ENCODE measurements around the gene BLTP2. TPM values are rescaled to one million over a fixed set of nuclear protein-coding genes. Genes with fewer than 3 reads are reported as not detected.

BLTP2 gene
- polyA plus RNA-seq, 1 of the 3 experiments (the other 2 are of a cell fraction): 46.4 TPM

DNA sequence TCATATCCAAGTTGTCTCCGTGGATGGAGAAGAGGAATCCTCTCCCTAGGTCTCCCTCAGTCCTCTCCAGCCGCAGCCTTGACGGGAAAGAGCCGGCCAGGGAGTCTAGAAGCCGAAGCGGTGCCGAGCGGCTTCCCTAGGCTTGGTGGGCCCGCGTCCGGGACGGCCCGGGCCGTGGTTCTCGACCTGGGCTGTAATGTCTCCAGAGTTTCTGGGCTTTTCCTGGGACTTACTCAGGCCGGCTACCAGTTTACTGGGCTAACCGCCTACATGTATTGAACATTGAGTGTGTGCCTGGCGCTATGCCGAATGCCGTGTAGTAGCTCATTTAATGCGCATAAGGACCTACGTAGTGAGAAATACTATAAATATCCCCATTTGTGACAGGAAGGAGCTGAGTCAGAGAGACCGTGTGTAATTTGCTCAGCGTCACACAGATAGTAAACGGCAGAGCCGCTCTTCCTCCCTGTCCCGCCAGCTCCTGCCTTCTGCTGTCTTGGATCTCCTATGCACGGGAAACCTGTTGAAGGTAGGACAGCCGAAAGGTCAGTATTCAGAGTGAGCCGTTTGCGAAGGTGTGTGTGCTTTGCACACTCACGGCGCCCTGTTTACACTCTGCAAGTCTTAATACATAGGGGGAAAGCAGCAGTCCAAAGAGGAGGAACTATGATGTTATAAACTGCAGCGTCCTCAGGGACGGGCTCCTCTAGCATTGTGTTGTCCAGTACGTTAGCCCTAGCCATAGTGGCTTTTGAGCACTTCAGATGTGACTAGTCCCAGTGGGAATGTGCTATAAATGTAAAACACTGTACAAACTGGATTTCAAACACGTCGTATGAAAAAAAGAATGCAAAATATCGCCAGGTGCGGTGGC is 45.4 kb downstream of the BLTP2 start:
- Histone ChIP-seq H3K27me3 (ENCODE audit: insufficient read depth) (no peaks in the 10 kb centered on the region), H3K27ac (ENCODE audit: low read depth in 2 of 2, low read length in 1 of 2) (peak overlapping the region; percentile 75 to 94), H3K79me2 (ENCODE audit: insufficient read depth) (peaks cover 40% of the 10 kb centered on the region), H3K9ac (peak overlapping the region; percentile 87), H4K20me1 (ENCODE audit: insufficient read depth) (no peaks in the 10 kb centered on the region), H3K4me1 (ENCODE audit: control insufficient read depth in 1 of 2, insufficient read depth in 2 of 2, low read depth in 1 of 2, low read length in 1 of 2) (peaks cover 6 to 9% of the 10 kb centered on the region in 2 experiments; a peak in 1 of 4 replicates), H3K36me3 (replicated peaks in 1 of 2; ENCODE audit: control insufficient read depth in 1 of 2, insufficient read depth in 2 of 2, low read length in 1 of 2) (peaks cover 0 to 3% of the 10 kb centered on the region in 2 experiments), H3K4me2 (peak overlapping the region; percentile 93), H3K4me3 (ENCODE audit: low read depth in 2 of 2, low read length in 1 of 2) (peak overlapping the region; percentile 65 to 83), H3K9me3 (no peaks in the 10 kb centered on the region), H3K9me2 (no peaks in the 10 kb centered on the region), H2AFZ (ENCODE audit: low read depth) (peak overlapping the region; percentile 81), H3F3A (replicated peaks; ENCODE audit: insufficient read depth) (peaks cover 25% of the 10 kb centered on the region)
- DNase-seq: peak; percentile 40
- TF ChIP-seq FOSL2 (IDR thresholded peaks at IDR 0.05; ENCODE audit: borderline replicate concordance, low read depth): peak; percentile 26; the same call in 1 of the 2 replicates
- no peak for TF ChIP-seq JUND (IDR thresholded peaks at IDR 0.05)
- no peak for TF ChIP-seq EP300 (IDR thresholded peaks at IDR 0.05; ENCODE audit: borderline replicate concordance in 1 of 2, low read depth in 1 of 2, low read length in 1 of 2)
- TF ChIP-seq, protein P1, sequence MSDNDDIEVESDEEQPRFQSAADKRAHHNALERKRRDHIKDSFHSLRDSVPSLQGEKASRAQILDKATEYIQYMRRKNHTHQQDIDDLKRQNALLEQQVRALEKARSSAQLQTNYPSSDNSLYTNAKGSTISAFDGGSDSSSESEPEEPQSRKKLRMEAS (IDR thresholded peaks at IDR 0.05; ENCODE audit: low read depth): peak; percentile 46; the same call in 1 of the 2 replicates
- TF ChIP-seq MXI1 (IDR thresholded peaks at IDR 0.05; ENCODE audit: low read depth, low read length): no peak
- no peak for TF ChIP-seq RCOR1 (IDR thresholded peaks at IDR 0.05; ENCODE audit: low read length)
- 0 out of 2 replicates have a peak, but pooled peaks have one; percentile 14 for TF ChIP-seq MEF2A (IDR thresholded peaks at IDR 0.05; ENCODE audit: borderline replicate concordance, low read depth)
- peak; percentile 56; the same call in 1 of the 2 replicates for TF ChIP-seq NFIC (IDR thresholded peaks at IDR 0.05; ENCODE audit: borderline replicate concordance)
- TF ChIP-seq GABPA (IDR thresholded peaks at IDR 0.05; ENCODE audit: low read depth): no peak
- no peak for TF ChIP-seq POLR2AphosphoS5 (IDR thresholded peaks at IDR 0.05; ENCODE audit: low read depth, low read length)
- TF ChIP-seq, protein P2, sequence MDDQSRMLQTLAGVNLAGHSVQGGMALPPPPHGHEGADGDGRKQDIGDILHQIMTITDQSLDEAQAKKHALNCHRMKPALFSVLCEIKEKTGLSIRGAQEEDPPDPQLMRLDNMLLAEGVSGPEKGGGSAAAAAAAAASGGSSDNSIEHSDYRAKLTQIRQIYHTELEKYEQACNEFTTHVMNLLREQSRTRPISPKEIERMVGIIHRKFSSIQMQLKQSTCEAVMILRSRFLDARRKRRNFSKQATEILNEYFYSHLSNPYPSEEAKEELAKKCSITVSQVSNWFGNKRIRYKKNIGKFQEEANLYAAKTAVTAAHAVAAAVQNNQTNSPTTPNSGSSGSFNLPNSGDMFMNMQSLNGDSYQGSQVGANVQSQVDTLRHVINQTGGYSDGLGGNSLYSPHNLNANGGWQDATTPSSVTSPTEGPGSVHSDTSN (IDR thresholded peaks at IDR 0.05): peak; percentile 47
- TF ChIP-seq RXRA (IDR thresholded peaks at IDR 0.05; ENCODE audit: borderline replicate concordance, low read depth): no peak
- TF ChIP-seq RFX5 (IDR thresholded peaks at IDR 0.05; ENCODE audit: low read length): no peak
- CTCF ChIA-PET: interaction anchor here (0.5 to 2.3 kb wide), 6 partner anchors 9 to 1249 kb away, joined by 3 to 6 read pairs (median 4); partner anchors contain the start of gene BLTP2
- POLR2A ChIA-PET: interaction anchor here (0.6 to 0.8 kb wide), 2 partner anchors 17 to 28 kb away, joined by 3 read pairs; no protein-coding TSS in a partner anchor
- WGBS (ENCODE audit: low lambda C conversion rate): 31% methylated on average over 28 of the region's 40 CpGs

DNA sequence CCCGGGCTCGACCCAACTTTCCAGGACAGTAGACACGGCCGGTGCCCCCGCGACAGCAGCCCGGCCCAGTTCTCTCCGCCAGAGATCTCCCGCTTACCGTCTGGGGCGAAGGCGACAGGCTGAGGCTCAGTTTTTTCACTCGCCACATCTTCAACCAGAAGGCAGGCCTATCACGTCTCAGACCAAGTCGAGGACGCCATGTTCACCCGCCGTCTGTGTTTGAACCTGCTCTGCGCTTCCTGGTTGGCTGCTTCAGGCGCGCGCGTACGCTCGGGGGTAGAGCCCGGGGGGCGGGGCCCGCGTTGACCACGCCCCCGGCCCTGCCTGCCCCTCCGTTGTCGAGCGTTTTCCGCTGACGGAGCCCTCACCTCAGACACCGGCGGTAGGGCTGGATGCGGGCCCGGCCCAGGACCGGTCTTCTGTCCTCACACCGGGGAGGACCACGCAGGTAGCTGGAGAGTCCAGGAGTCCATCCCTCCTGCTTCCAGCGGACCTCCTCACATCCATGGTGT is 46.1 kb downstream of the BLTP2 start, which contains the start of gene SPAG5:
TSS of gene SPAG5 (minus strand) at position 227 of the 512 bp plus-strand sequence. CDS start at position 148, 79 bp downstream.
- CTCF ChIA-PET: interaction anchor here (0.6 to 2.3 kb wide), 7 partner anchors 10 to 52 kb away, joined by 3 to 7 read pairs (median 4); partner anchors contain the start of gene BLTP2
- Histone ChIP-seq H3K27me3 (ENCODE audit: insufficient read depth) (no peaks in the 10 kb centered on the region), H2AFZ (ENCODE audit: low read depth) (peak within 1 kb of the TSS; percentile 93), H3K79me2 (ENCODE audit: insufficient read depth) (peaks cover 46% of the 10 kb centered on the region), H3K4me3 (ENCODE audit: low read depth in 2 of 2, low read length in 1 of 2) (peak within 1 kb of the TSS; percentile 65 to 83), H3K9ac (peak within 1 kb of the TSS; percentile 87), H4K20me1 (ENCODE audit: insufficient read depth) (no peaks in the 10 kb centered on the region), H3K27ac (ENCODE audit: low read depth in 2 of 2, low read length in 1 of 2) (peak within 1 kb of the TSS; percentile 75 to 94), H3K36me3 (replicated peaks in 1 of 2; ENCODE audit: control insufficient read depth in 1 of 2, insufficient read depth in 2 of 2, low read length in 1 of 2) (peaks cover 0 to 3% of the 10 kb centered on the region in 2 experiments), H3K4me1 (ENCODE audit: control insufficient read depth in 1 of 2, insufficient read depth in 2 of 2, low read depth in 1 of 2, low read length in 1 of 2) (peaks cover 6 to 9% of the 10 kb centered on the region in 2 experiments; a peak in 1 of 4 replicates), H3K9me2 (no peaks in the 10 kb centered on the region), H3K4me2 (peak within 1 kb of the TSS; percentile 93), H3K9me3 (no peaks in the 10 kb centered on the region), H3F3A (replicated peaks; ENCODE audit: insufficient read depth) (peaks cover 25% of the 10 kb centered on the region)
- POLR2A ChIA-PET: interaction anchor here (0.6 to 0.8 kb wide), 2 partner anchors 17 to 27 kb away, joined by 3 read pairs; no protein-coding TSS in a partner anchor
- DNase-seq: peak; percentile 99
- 0% methylated on average over 5 of the region's 44 CpGs for WGBS (ENCODE audit: low lambda C conversion rate)
- TF ChIP-seq SIN3A (IDR thresholded peaks at IDR 0.05; ENCODE audit: borderline replicate concordance, low read depth, low read length): peak; percentile 73; the same call in 1 of the 2 replicates
- peak; percentile 46; the same call in 1 of the 2 replicates for TF ChIP-seq ELF1 (IDR thresholded peaks at IDR 0.05)
- TF ChIP-seq GATA2 (CRISPR knock-in tag; IDR thresholded peaks at IDR 0.05): no peak
- TF ChIP-seq, protein P3, sequence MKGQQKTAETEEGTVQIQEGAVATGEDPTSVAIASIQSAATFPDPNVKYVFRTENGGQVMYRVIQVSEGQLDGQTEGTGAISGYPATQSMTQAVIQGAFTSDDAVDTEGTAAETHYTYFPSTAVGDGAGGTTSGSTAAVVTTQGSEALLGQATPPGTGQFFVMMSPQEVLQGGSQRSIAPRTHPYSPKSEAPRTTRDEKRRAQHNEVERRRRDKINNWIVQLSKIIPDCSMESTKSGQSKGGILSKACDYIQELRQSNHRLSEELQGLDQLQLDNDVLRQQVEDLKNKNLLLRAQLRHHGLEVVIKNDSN (IDR thresholded peaks at IDR 0.05; ENCODE audit: borderline replicate concordance, low read depth): no peak
- peak; percentile 87 for TF ChIP-seq FOXM1 (IDR thresholded peaks at IDR 0.05; ENCODE audit: low read depth)
- no peak for TF ChIP-seq TEAD4 (IDR thresholded peaks at IDR 0.05; ENCODE audit: borderline replicate concordance, insufficient read depth)
- TF ChIP-seq RXRA (IDR thresholded peaks at IDR 0.05; ENCODE audit: borderline replicate concordance, low read depth): no peak
- peak; percentile 90 for TF ChIP-seq MXI1 (IDR thresholded peaks at IDR 0.05; ENCODE audit: low read depth, low read length)
- TF ChIP-seq, protein P1 (IDR thresholded peaks at IDR 0.05; ENCODE audit: low read depth): peak; percentile 71; the same call in 1 of the 2 replicates
- peak; percentile 61; the same call in 1 of the 2 replicates for TF ChIP-seq POLR2AphosphoS5 (IDR thresholded peaks at IDR 0.05; ENCODE audit: low read depth, low read length)
- no peak for TF ChIP-seq CHD2 (IDR thresholded peaks at IDR 0.05; ENCODE audit: low read length, partially characterized antibody)
- no peak for TF ChIP-seq RAD21 (IDR thresholded peaks at IDR 0.05; ENCODE audit: low read length)
- TF ChIP-seq TAF1 (IDR thresholded peaks at IDR 0.05; ENCODE audit: borderline replicate concordance, low read depth, low read length): peak; percentile 82
- TF ChIP-seq JUND (IDR thresholded peaks at IDR 0.05): no peak
- TF ChIP-seq EZH2phosphoT487 (IDR thresholded peaks at IDR 0.05; ENCODE audit: borderline replicate concordance, low read depth): no peak
- TF ChIP-seq YY1 (IDR thresholded peaks at IDR 0.05; ENCODE audit: low read depth): peak; percentile 86
- TF ChIP-seq FOSL2 (IDR thresholded peaks at IDR 0.05; ENCODE audit: borderline replicate concordance, low read depth): no peak

Data from SK-N-SH (cell line).